K562 (cell line): ENCODE data around the gene VPS13D. TPM values are rescaled to one million over a fixed set of nuclear protein-coding genes. Genes with fewer than 3 reads are reported as not detected.

Source experiments
- CCNT2 ChIP-seq: IDR thresholded peaks from 2 replicates; pipeline ENCODE4 v1.6.1; 2011; ENCODE audit warnings: borderline replicate concordance, low read depth, mild to moderate bottlenecking, moderate library complexity, mixed read lengths, low read length; ENCODE audit not compliant: insufficient read length; ENCODE audit errors: extremely low read depth
- CREM ChIP-seq: IDR thresholded peaks from 2 replicates; pipeline ENCODE4 v1.6.1; 2014; ENCODE audit warnings: antibody characterized with exemption, low read depth
- DNMT1 ChIP-seq: fragments of 450-650 bp; IDR thresholded peaks from 2 replicates; pipeline ENCODE4 v1.6.1; 2016; ENCODE audit warnings: antibody characterized with exemption, mild to moderate bottlenecking
- ERF ChIP-seq: fragments of 450-650 bp; formaldehyde crosslinking; IDR thresholded peaks from 2 replicates; pipeline ENCODE4 v1.4.0; 2020; ENCODE audit warnings: mild to moderate bottlenecking, mixed read lengths
- FIP1L1 ChIP-seq: fragments of 200-400 bp; formaldehyde crosslinking; IDR thresholded peaks from 2 replicates; pipeline ENCODE4 v1.6.1; 2018; ENCODE audit warnings: mild to moderate bottlenecking, low read depth, low read length; ENCODE audit not compliant: poor library complexity, severe bottlenecking
- HDAC1 ChIP-seq, 2 experiments: fragments of 450-650 bp; IDR thresholded peaks; 2 replicates each; pipeline ENCODE4 v1.6.1; 2016 to 2017; ENCODE audit warnings: inconsistent platforms in 1 of 2, mild to moderate bottlenecking in 1 of 2, moderate library complexity in 1 of 2
- HDAC3 ChIP-seq: fragments of 450-650 bp; IDR thresholded peaks from 2 replicates; pipeline ENCODE4 v1.6.1; 2018; ENCODE audit warnings: borderline replicate concordance, mild to moderate bottlenecking, moderate library complexity; ENCODE audit not compliant: partially characterized antibody
- KAT8 ChIP-seq: fragments of 450-650 bp; IDR thresholded peaks from 2 replicates; pipeline ENCODE4 v1.6.1; 2016; ENCODE audit warnings: low read depth, mild to moderate bottlenecking
- KLF1 ChIP-seq: fragments of 450-650 bp; IDR thresholded peaks from 2 replicates; pipeline ENCODE4 v1.6.1; 2016; ENCODE audit warnings: missing genetic modification characterization, missing compliant biosample characterization
- MAFK ChIP-seq: IDR thresholded peaks from 2 replicates; pipeline ENCODE4 v1.6.1; 2011; ENCODE audit warnings: low read length, improper control_type of control experiment
- NFRKB ChIP-seq: fragments of 450-650 bp; IDR thresholded peaks from 2 replicates; pipeline ENCODE4 v1.6.1; 2016; ENCODE audit warnings: low read depth
- PATZ1 ChIP-seq: fragments of 250-450 bp; sonication (Bioruptor Pico); IDR thresholded peaks from 2 replicates; pipeline ENCODE4 v1.5.0; 2020; ENCODE audit warnings: mild to moderate bottlenecking, borderline replicate concordance
- POLR3G ChIP-seq: IDR thresholded peaks from 2 replicates; pipeline ENCODE4 v1.6.1; 2011; ENCODE audit not compliant: insufficient read length, insufficient replicate concordance; ENCODE audit errors: extremely low read depth
- SP2 ChIP-seq: IDR thresholded peaks from 2 replicates; pipeline ENCODE4 v1.6.1; 2011; ENCODE audit warnings: mild to moderate bottlenecking, low read depth, low read length, moderate library complexity; ENCODE audit not compliant: poor library complexity, severe bottlenecking; ENCODE audit errors: extremely low read depth
- U2AF1 ChIP-seq: fragments of 200-400 bp; formaldehyde crosslinking; optimal IDR thresholded peaks from 2 replicates; pipeline ENCODE3; 2017; ENCODE audit warnings: mild to moderate bottlenecking, low read depth, low read length, moderate library complexity
- ZNF146 ChIP-seq: IDR thresholded peaks from one replicate; pipeline ENCODE4 v1.6.1; 2018; ENCODE audit warnings: missing compliant biosample characterization; ENCODE audit not compliant: unreplicated experiment
- ZNF3 ChIP-seq: fragments of 250-450 bp; sonication (Bioruptor Pico); IDR thresholded peaks from 2 replicates; pipeline ENCODE4 v1.5.0; 2021; ENCODE audit warnings: mild to moderate bottlenecking, moderate library complexity
- ZNF354B ChIP-seq: fragments of 250-450 bp; sonication (Bioruptor Pico); IDR thresholded peaks from 2 replicates; pipeline ENCODE4 v1.4.0; 2020
- ZNF696 ChIP-seq: fragments of 250-450 bp; sonication (Bioruptor Pico); conservative IDR thresholded peaks from 2 replicates; pipeline ENCODE4 v1.4.0; 2020; ENCODE audit warnings: mild to moderate bottlenecking, moderate library complexity
- polyA plus RNA-seq, 8 experiments: library from polyadenylated mRNA; depleted of rRNA in 4 of 8; stranded (reverse) in 5 of 8; unstranded in 3 of 8; fragments of >200 nt; fragmentation: Nextera tagmentation in 2 of 8; fragmentation: Illumina TruSeq in 1 of 8; extraction: Ambion mirVana in 2 of 8; extraction: Trizol in 1 of 8; gene quantifications; 2 replicates each; pipeline versions ENCODE4 v1.2.1 to v1.2.3, GENCODE V29; 2011 to 2014; ENCODE audit warnings: inconsistent platforms in 1 of 8, missing spikeins in 1 of 8
- total RNA-seq, 7 experiments: library from RNA; depleted of rRNA in 6 of 7; stranded (reverse); fragments of >200 nt in 6 of 7; fragmentation: Illumina TruSeq in 2 of 7; extraction: Trizol in 2 of 7; gene quantifications; 2 replicates each; pipeline versions ENCODE4 v1.2.1 to v1.2.3, GENCODE V29; 2011 to 2021; ENCODE audit warnings: low replicate concordance in 1 of 7
- TF ChIP-seq, protein P1 (sequence below): sonication (generic); formaldehyde crosslinking; IDR thresholded peaks from 2 replicates; pipeline ENCODE4 v1.8.1; 2023; ENCODE audit warnings: mild to moderate bottlenecking, missing genetic modification reagents
- TF ChIP-seq, protein P2 (sequence below): sonication (generic); formaldehyde crosslinking; IDR thresholded peaks from 2 replicates; pipeline ENCODE4 v1.8.0; 2023; ENCODE audit warnings: mild to moderate bottlenecking, missing genetic modification reagents

The VPS13D gene
- total and polyA plus RNA-seq, 9 of the 15 experiments (the other 6 are each of a cell fraction or from before 2014, with no cell fraction given), result 6.1 to 51.5 (median 38.5) TPM

DNA sequence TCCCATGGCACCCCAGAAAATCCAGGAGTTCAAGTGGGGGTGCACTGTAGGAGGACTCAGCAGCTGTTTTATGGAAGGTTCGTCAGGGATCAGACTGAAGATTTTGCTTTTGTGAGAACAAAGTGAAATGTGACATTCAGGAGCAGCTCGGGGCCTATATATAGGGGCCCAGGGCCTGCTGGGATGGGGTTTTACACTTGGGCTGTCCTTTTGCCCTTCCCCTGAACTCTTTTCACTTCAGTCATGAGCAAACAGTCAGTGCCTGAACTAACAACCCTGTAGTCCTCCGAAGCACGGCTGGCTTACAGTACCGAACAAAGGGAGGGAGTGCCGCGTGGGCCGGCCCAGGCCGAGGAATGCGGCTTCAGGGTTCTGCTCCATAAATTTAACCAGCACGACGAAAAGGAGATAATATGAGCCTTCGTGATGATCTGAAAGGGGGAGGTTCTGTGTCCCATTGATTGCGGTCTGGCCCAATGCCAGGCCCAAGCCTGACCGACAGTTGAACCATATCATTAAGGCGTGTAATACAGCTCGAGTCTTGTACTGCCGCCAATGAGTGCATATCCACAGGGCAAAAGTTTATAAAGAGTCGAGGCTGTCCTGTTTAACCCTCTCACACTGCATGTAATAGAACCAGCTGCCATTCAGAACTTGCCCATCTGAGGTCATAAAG, 248.2 kb downstream of the VPS13D start (continued):
- TF ChIP-seq, protein P1, sequence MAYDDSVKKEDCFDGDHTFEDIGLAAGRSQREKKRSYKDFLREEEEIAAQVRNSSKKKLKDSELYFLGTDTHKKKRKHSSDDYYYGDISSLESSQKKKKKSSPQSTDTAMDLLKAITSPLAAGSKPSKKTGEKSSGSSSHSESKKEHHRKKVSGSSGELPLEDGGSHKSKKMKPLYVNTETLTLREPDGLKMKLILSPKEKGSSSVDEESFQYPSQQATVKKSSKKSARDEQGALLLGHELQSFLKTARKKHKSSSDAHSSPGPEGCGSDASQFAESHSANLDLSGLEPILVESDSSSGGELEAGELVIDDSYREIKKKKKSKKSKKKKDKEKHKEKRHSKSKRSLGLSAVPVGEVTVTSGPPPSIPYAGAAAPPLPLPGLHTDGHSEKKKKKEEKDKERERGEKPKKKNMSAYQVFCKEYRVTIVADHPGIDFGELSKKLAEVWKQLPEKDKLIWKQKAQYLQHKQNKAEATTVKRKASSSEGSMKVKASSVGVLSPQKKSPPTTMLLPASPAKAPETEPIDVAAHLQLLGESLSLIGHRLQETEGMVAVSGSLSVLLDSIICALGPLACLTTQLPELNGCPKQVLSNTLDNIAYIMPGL, result no peak
- peak; percentile 96 for TF ChIP-seq CCNT2
- no peak for TF ChIP-seq PATZ1 (CRISPR knock-in tag)
- TF ChIP-seq HDAC1 (IDR thresholded peaks at IDR 0.05), result peak in 1 of 2 experiments; percentile 95; a peak in 2 of 4 replicates
- no peak for TF ChIP-seq POLR3G
- no peak for TF ChIP-seq FIP1L1
- no peak; the same call in 1 of the 2 replicates for TF ChIP-seq KLF1
- TF ChIP-seq DNMT1, result no peak
- peak; percentile 96 for TF ChIP-seq HDAC3
- no peak for TF ChIP-seq KAT8
- no peak for TF ChIP-seq ZNF3 (CRISPR knock-in tag)
- peak; percentile 82 for TF ChIP-seq NFRKB
- TF ChIP-seq SP2, result no peak
- TF ChIP-seq ZNF146, result no peak
- TF ChIP-seq CREM, result peak; percentile 88
- 0 out of 2 replicates have a peak, but pooled peaks have one; percentile 60 for TF ChIP-seq ERF (CRISPR knock-in tag)
- no peak for TF ChIP-seq ZNF354B
- TF ChIP-seq ZNF696 (CRISPR knock-in tag), result peak; percentile 76; the same call in 1 of the 2 replicates
- no peak for TF ChIP-seq U2AF1
- TF ChIP-seq MAFK, result no peak; the same call in 1 of the 2 replicates
- TF ChIP-seq, protein P2, sequence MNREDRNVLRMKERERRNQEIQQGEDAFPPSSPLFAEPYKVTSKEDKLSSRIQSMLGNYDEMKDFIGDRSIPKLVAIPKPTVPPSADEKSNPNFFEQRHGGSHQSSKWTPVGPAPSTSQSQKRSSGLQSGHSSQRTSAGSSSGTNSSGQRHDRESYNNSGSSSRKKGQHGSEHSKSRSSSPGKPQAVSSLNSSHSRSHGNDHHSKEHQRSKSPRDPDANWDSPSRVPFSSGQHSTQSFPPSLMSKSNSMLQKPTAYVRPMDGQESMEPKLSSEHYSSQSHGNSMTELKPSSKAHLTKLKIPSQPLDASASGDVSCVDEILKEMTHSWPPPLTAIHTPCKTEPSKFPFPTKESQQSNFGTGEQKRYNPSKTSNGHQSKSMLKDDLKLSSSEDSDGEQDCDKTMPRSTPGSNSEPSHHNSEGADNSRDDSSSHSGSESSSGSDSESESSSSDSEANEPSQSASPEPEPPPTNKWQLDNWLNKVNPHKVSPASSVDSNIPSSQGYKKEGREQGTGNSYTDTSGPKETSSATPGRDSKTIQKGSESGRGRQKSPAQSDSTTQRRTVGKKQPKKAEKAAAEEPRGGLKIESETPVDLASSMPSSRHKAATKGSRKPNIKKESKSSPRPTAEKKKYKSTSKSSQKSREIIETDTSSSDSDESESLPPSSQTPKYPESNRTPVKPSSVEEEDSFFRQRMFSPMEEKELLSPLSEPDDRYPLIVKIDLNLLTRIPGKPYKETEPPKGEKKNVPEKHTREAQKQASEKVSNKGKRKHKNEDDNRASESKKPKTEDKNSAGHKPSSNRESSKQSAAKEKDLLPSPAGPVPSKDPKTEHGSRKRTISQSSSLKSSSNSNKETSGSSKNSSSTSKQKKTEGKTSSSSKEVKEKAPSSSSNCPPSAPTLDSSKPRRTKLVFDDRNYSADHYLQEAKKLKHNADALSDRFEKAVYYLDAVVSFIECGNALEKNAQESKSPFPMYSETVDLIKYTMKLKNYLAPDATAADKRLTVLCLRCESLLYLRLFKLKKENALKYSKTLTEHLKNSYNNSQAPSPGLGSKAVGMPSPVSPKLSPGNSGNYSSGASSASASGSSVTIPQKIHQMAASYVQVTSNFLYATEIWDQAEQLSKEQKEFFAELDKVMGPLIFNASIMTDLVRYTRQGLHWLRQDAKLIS (CRISPR knock-in tag), result peak; percentile 31; the same call in 1 of the 2 replicates
